ENCODE results near the gene AKAP5.

Gene AKAP5

GRCh38 chr14:64501411-64502171, 36.3 kb downstream of the AKAP5 start:
- DNase-seq (ENCODE audit: low read depth, low spot score) = no peak
- H3K27me3 ChIP-seq (ENCODE audit: control insufficient read depth, insufficient read depth, low read length) = no peaks in the 10 kb centered on the region
- no peaks in the 10 kb centered on the region for H3K36me3 ChIP-seq (ENCODE audit: control insufficient read depth, insufficient read depth, low read length)
- no CpG with 5 or more reads among the region's 8 CpGs for WGBS (ENCODE audit: insufficient coverage, insufficient read length)
- no peaks in the 10 kb centered on the region for H3K9me3 ChIP-seq (ENCODE audit: control insufficient read depth, insufficient read depth, low read length)
- no peaks in the 10 kb centered on the region; the same call in 1 of the 2 replicates for H3K4me1 ChIP-seq (ENCODE audit: control insufficient read depth, insufficient read depth, low read length)
- no peak overlapping the region for H3K27ac ChIP-seq (ENCODE audit: low read length)
- H3K4me3 ChIP-seq (ENCODE audit: low read length) = no peak overlapping the region

GRCh38 chr14:64502456-64502855, 37.2 kb downstream of the AKAP5 start:
- Histone ChIP-seq H3K4me3 (ENCODE audit: low read length) (no peak overlapping the region; the same call in 1 of the 2 replicates), H3K36me3 (ENCODE audit: control insufficient read depth, insufficient read depth, low read length) (no peaks in the 10 kb centered on the region), H3K27me3 (ENCODE audit: control insufficient read depth, insufficient read depth, low read length) (no peaks in the 10 kb centered on the region), H3K27ac (ENCODE audit: low read length) (no peak overlapping the region), H3K4me1 (ENCODE audit: control insufficient read depth, insufficient read depth, low read length) (no peaks in the 10 kb centered on the region; the same call in 1 of the 2 replicates), H3K9me3 (ENCODE audit: control insufficient read depth, insufficient read depth, low read length) (no peaks in the 10 kb centered on the region)
- DNase-seq (ENCODE audit: low read depth, low spot score) = no peak
- WGBS (ENCODE audit: insufficient coverage, insufficient read length) = no CpG with 5 or more reads among the region's 6 CpGs

GRCh38 chr14:64502887-64503433, 37.7 kb downstream of the AKAP5 start:
- no peaks in the 10 kb centered on the region; the same call in 1 of the 2 replicates for H3K4me1 ChIP-seq (ENCODE audit: control insufficient read depth, insufficient read depth, low read length)
- H3K27ac ChIP-seq (ENCODE audit: low read length) = no peak overlapping the region
- no peaks in the 10 kb centered on the region for H3K9me3 ChIP-seq (ENCODE audit: control insufficient read depth, insufficient read depth, low read length)
- H3K36me3 ChIP-seq (ENCODE audit: control insufficient read depth, insufficient read depth, low read length) = no peaks in the 10 kb centered on the region
- no CpG with 5 or more reads among the region's 29 CpGs for WGBS (ENCODE audit: insufficient coverage, insufficient read length)
- H3K27me3 ChIP-seq (ENCODE audit: control insufficient read depth, insufficient read depth, low read length) = no peaks in the 10 kb centered on the region
- peak overlapping the region; percentile 78 for H3K4me3 ChIP-seq (ENCODE audit: low read length)
- DNase-seq (ENCODE audit: low read depth, low spot score) = no peak

GRCh38 chr14:64503434-64504309, 38.4 kb downstream of the AKAP5 start, which contains the start of gene ZBTB25:
ZBTB25 (minus strand) TSS chr14:64503838; CDS start chr14:64490533, 13,305 bp downstream.
- Histone ChIP-seq H3K4me3 (ENCODE audit: low read length) (peak within 1 kb of the TSS; percentile 78), H3K4me1 (ENCODE audit: control insufficient read depth, insufficient read depth, low read length) (no peaks in the 10 kb centered on the region; the same call in none of the 2 replicates), H3K27me3 (ENCODE audit: control insufficient read depth, insufficient read depth, low read length) (no peaks in the 10 kb centered on the region), H3K9me3 (ENCODE audit: control insufficient read depth, insufficient read depth, low read length) (no peaks in the 10 kb centered on the region), H3K36me3 (ENCODE audit: control insufficient read depth, insufficient read depth, low read length) (no peaks in the 10 kb centered on the region), H3K27ac (ENCODE audit: low read length) (no peak within 1 kb of the TSS)
- WGBS (ENCODE audit: insufficient coverage, insufficient read length) = no CpG with 5 or more reads among the region's 87 CpGs
- peak; percentile 48 for DNase-seq (ENCODE audit: low read depth, low spot score)

- Histone ChIP-seq H3K36me3 (ENCODE audit: control insufficient read depth, insufficient read depth, low read length) (no peaks in the 10 kb centered on the region), H3K27ac (ENCODE audit: low read length) (no peak within 1 kb of the TSS), H3K27me3 (ENCODE audit: control insufficient read depth, insufficient read depth, low read length) (no peaks in the 10 kb centered on the region), H3K9me3 (ENCODE audit: control insufficient read depth, insufficient read depth, low read length) (no peaks in the 10 kb centered on the region), H3K4me3 (ENCODE audit: low read length) (peak within 1 kb of the TSS; percentile 78), H3K4me1 (ENCODE audit: control insufficient read depth, insufficient read depth, low read length) (peaks cover 2% of the 10 kb centered on the region)
- peak; percentile 41 for DNase-seq (ENCODE audit: low read depth, low spot score)
- WGBS (ENCODE audit: insufficient coverage, insufficient read length) = no CpG with 5 or more reads among the region's 63 CpGs
Measured at GRCh38 chr14:64504310-64504896, 39.1 kb downstream of the AKAP5 start, which contains the start of gene ZBTB1. ZBTB1 (plus strand) TSS chr14:64504770; CDS start chr14:64521505, 16,735 bp downstream.

- Histone ChIP-seq H3K9me3 (ENCODE audit: control insufficient read depth, insufficient read depth, low read length) (no peaks in the 10 kb centered on the region), H3K27me3 (ENCODE audit: control insufficient read depth, insufficient read depth, low read length) (no peaks in the 10 kb centered on the region), H3K36me3 (ENCODE audit: control insufficient read depth, insufficient read depth, low read length) (no peaks in the 10 kb centered on the region), H3K27ac (ENCODE audit: low read length) (no peak overlapping the region), H3K4me3 (ENCODE audit: low read length) (peak overlapping the region; percentile 78), H3K4me1 (ENCODE audit: control insufficient read depth, insufficient read depth, low read length) (peaks cover 2% of the 10 kb centered on the region)
- DNase-seq (ENCODE audit: low read depth, low spot score) = peak; percentile 57
- WGBS (ENCODE audit: insufficient coverage, insufficient read length) = no CpG with 5 or more reads among the region's 68 CpGs
Measured at GRCh38 chr14:64504897-64505794, 39.8 kb downstream of the AKAP5 start.

- H3K4me1 ChIP-seq (ENCODE audit: control insufficient read depth, insufficient read depth, low read length) = peaks cover 2% of the 10 kb centered on the region
- no peak overlapping the region for H3K27ac ChIP-seq (ENCODE audit: low read length)
- H3K4me3 ChIP-seq (ENCODE audit: low read length) = no peak overlapping the region
Measured at GRCh38 chr14:64506721-64507120, 41.4 kb downstream of the AKAP5 start.

GRCh38 chr14:64507376-64508156, 42.3 kb downstream of the AKAP5 start:
- no peaks in the 10 kb centered on the region for H3K36me3 ChIP-seq (ENCODE audit: control insufficient read depth, insufficient read depth, low read length)
- H3K4me1 ChIP-seq (ENCODE audit: control insufficient read depth, insufficient read depth, low read length) = peaks cover 2% of the 10 kb centered on the region; the same call in 1 of the 2 replicates
- no CpG with 5 or more reads among the region's 4 CpGs for WGBS (ENCODE audit: insufficient coverage, insufficient read length)
- H3K27me3 ChIP-seq (ENCODE audit: control insufficient read depth, insufficient read depth, low read length) = no peaks in the 10 kb centered on the region
- H3K27ac ChIP-seq (ENCODE audit: low read length) = no peak overlapping the region
- H3K4me3 ChIP-seq (ENCODE audit: low read length) = no peak overlapping the region
- DNase-seq (ENCODE audit: low read depth, low spot score) = no peak
- H3K9me3 ChIP-seq (ENCODE audit: control insufficient read depth, insufficient read depth, low read length) = no peaks in the 10 kb centered on the region

More at GRCh38 chr14:64506721-64507120, 41.4 kb downstream of the AKAP5 start:
- WGBS (ENCODE audit: insufficient coverage, insufficient read length) = no CpG with 5 or more reads among the region's 3 CpGs
- no peaks in the 10 kb centered on the region for H3K9me3 ChIP-seq (ENCODE audit: control insufficient read depth, insufficient read depth, low read length)
- H3K36me3 ChIP-seq (ENCODE audit: control insufficient read depth, insufficient read depth, low read length) = no peaks in the 10 kb centered on the region
- DNase-seq (ENCODE audit: low read depth, low spot score) = no peak
- no peaks in the 10 kb centered on the region for H3K27me3 ChIP-seq (ENCODE audit: control insufficient read depth, insufficient read depth, low read length)
